OCI-LY3 (cell line): ENCODE data around the gene CDH5.

ENCODE experiments used
- EZH2phosphoT487 ChIP-seq: fragments of 200-600 bp; shearing (Covaris generic); IDR thresholded peaks from 2 replicates; pipeline ENCODE4 v1.6.1; 2018; ENCODE audit warnings: antibody characterized with exemption, mixed run types, low read depth
- TF ChIP-seq, protein P1 (sequence below): fragments of 200-600, 300-600 bp; sonication (generic); IDR thresholded peaks from 2 replicates; pipeline ENCODE4 v1.5.1; 2014; ENCODE audit warnings: antibody characterized with exemption, low read length, low read depth

DNA sequence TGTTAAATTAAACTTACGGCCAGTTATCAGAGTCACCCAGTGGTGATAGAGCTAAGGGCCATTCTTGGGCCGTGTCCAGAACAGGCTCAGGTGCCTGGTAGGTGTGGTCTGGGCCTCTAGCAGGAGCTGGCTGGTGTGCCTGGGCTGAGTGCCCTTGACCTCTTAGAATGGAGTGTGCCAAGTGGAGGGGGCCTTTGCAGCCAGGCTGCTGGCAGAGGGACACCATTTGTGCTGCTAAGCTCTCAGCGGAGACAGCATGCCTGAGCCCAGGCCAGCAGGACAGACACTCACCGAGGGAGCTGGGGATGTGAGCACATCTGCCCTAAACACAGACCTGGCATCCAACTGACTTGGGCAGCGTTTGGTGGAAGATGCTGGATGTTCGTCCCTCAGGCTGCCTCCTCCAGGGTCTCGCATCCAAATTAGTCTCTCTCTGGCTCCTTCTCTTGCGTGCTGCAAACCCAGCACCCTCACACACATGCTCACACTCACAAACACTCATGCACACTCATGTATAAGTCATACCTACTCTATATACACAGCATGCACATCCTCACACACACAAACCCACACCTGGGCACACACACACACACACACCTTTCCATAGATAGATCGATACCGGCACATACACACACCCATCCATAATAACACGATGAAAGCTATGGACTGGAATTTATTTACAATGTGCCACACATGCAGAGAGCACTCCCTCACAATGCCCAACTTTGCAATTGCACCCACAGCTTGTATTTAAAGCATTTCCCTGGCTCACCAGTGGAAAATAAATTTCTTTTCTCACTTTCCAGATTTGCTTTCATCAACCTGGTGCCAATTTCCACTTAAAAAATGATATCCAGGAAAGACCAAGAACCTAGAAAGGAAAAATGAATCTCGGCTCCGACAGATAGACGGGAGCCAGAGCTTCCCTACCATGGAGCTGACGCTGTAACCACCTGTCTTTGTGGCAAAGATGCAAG is 33.6 kb upstream of the CDH5 start:
- TF ChIP-seq, protein P1, sequence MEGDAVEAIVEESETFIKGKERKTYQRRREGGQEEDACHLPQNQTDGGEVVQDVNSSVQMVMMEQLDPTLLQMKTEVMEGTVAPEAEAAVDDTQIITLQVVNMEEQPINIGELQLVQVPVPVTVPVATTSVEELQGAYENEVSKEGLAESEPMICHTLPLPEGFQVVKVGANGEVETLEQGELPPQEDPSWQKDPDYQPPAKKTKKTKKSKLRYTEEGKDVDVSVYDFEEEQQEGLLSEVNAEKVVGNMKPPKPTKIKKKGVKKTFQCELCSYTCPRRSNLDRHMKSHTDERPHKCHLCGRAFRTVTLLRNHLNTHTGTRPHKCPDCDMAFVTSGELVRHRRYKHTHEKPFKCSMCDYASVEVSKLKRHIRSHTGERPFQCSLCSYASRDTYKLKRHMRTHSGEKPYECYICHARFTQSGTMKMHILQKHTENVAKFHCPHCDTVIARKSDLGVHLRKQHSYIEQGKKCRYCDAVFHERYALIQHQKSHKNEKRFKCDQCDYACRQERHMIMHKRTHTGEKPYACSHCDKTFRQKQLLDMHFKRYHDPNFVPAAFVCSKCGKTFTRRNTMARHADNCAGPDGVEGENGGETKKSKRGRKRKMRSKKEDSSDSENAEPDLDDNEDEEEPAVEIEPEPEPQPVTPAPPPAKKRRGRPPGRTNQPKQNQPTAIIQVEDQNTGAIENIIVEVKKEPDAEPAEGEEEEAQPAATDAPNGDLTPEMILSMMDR = no peak
- TF ChIP-seq EZH2phosphoT487 = no peak
